NCI-H345 treated with DMSO at 0.1 percent for 48 hours (cell line): ENCODE measurements around the gene CNTN6.

ENCODE experiments used
- DNase-seq: peaks from one replicate; lab custom pipeline; 2025; ENCODE audit not compliant: unreplicated experiment; lab: John Stamatoyannopoulos, UW

CNTN6 gene

GRCh38 chr3:1092771-1093170 lies at the start of gene CNTN6:
Gene CNTN6, plus strand, starts transcription at chr3:1093024. Its CDS starts 54,985 bp downstream, at chr3:1148009.
- no peak for DNase-seq

- no peak for DNase-seq
Measured at GRCh38 chr3:1048558-1048957, 44.3 kb upstream of the CNTN6 start.

- DNase-seq, result no peak
Measured at GRCh38 chr3:1055870-1056269, 37.0 kb upstream of the CNTN6 start.

- no peak for DNase-seq
Measured at GRCh38 chr3:1056744-1057143, 36.1 kb upstream of the CNTN6 start.

- DNase-seq, result no peak
Measured at GRCh38 chr3:1057436-1057835, 35.4 kb upstream of the CNTN6 start.

GRCh38 chr3:1068985-1069384 lies 23.8 kb upstream of the CNTN6 start:
- no peak for DNase-seq

- no peak for DNase-seq
Measured at GRCh38 chr3:1072041-1072440, 20.8 kb upstream of the CNTN6 start.

- no peak for DNase-seq
Measured at GRCh38 chr3:1079662-1080061, 13.2 kb upstream of the CNTN6 start.

- peak; percentile 1 for DNase-seq
Measured at GRCh38 chr3:1082108-1082507, 10.7 kb upstream of the CNTN6 start.

GRCh38 chr3:1087066-1087560 lies 5.7 kb upstream of the CNTN6 start:
- no peak for DNase-seq

GRCh38 chr3:1088503-1088902 lies 4.3 kb upstream of the CNTN6 start:
- no peak for DNase-seq

- no peak for DNase-seq
Measured at GRCh38 chr3:1091286-1091685, 1.5 kb upstream of the CNTN6 start.

GRCh38 chr3:1092061-1092460 lies 763 bp upstream of the CNTN6 start:
- DNase-seq, result no peak

- DNase-seq, result no peak
Measured at GRCh38 chr3:1093217-1093616, 393 bp downstream of the CNTN6 start.

- DNase-seq, result no peak
Measured at GRCh38 chr3:1103525-1103924, 10.7 kb downstream of the CNTN6 start.

- DNase-seq, result no peak
Measured at GRCh38 chr3:1117843-1118473, 25.1 kb downstream of the CNTN6 start.

- DNase-seq, result no peak
Measured at GRCh38 chr3:1131166-1131565, 38.3 kb downstream of the CNTN6 start.

GRCh38 chr3:1135194-1135593 lies 42.4 kb downstream of the CNTN6 start:
- DNase-seq, result no peak

- DNase-seq, result no peak
Measured at GRCh38 chr3:1138036-1138435, 45.2 kb downstream of the CNTN6 start.

GRCh38 chr3:1139071-1139470 lies 46.2 kb downstream of the CNTN6 start:
- no peak for DNase-seq

GRCh38 chr3:1147326-1147725 lies 54.5 kb downstream of the CNTN6 start:
- DNase-seq, result no peak

- DNase-seq, result no peak
Measured at GRCh38 chr3:1147819-1148218, 55.0 kb downstream of the CNTN6 start.

GRCh38 chr3:1164101-1164500 lies 71.3 kb downstream of the CNTN6 start:
- no peak for DNase-seq
